GM12891 (cell line): Measurements from ENCODE around the gene KCNMB2.

ENCODE experiments used
- DNase-seq: peaks from one replicate; pipeline ENCODE4 v3.0.0; 2011; ENCODE audit warnings: low spot score; ENCODE audit not compliant: insufficient read length
- FAIRE-seq: peaks from 2 replicates; lab custom pipeline; 2011; peaks lifted over from hg19 to GRCh38; lab: Jason Lieb, UNC
- PAX5 ChIP-seq: IDR thresholded peaks from 2 replicates; pipeline ENCODE4 v1.6.1; 2011; ENCODE audit warnings: low read length, moderate library complexity, mild to moderate bottlenecking; ENCODE audit not compliant: insufficient read depth, severe bottlenecking
- POLR2A ChIP-seq: IDR thresholded peaks from 2 replicates; pipeline ENCODE4 v1.6.1; 2011; ENCODE audit warnings: low read depth, low read length, control low read depth
- POLR2AphosphoS5 ChIP-seq: IDR thresholded peaks from 2 replicates; pipeline ENCODE4 v1.6.1; 2011; ENCODE audit warnings: low read depth, low read length, control low read depth
- POU2F2 ChIP-seq: IDR thresholded peaks from 2 replicates; pipeline ENCODE4 v1.6.1; 2011; ENCODE audit warnings: low read depth, mild to moderate bottlenecking, control low read depth, low read length, moderate library complexity
- SPI1 ChIP-seq: IDR thresholded peaks from 2 replicates; pipeline ENCODE4 v1.6.1; 2011; ENCODE audit warnings: low read depth, low read length, control low read depth
- TAF1 ChIP-seq: IDR thresholded peaks from 2 replicates; pipeline ENCODE4 v1.6.1; 2011; ENCODE audit warnings: low read depth, low read length, control low read depth

The KCNMB2 gene

DNA sequence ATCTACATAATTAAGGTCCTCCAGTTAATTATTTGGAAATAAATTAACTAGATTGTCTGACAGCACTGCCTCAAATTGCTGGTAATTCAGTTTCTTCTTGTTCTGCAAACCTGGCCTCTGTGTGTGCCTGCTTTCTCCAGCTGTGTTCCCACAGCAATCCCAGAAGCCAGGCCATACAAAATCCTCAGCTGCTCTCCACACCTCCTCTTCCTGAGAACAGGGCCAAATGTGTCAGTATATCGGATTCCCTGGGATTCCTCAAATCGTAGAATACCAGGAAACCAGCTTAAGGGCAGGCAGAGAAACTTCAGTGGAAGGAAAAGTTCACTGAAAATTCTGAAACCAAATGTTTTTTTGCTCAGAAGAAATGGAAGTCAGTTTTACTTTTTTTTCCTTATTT lies 273.9 kb downstream of the KCNMB2 start:
- FAIRE-seq: no peak
- TF ChIP-seq SPI1 (no peak), TAF1 (no peak), POU2F2 (no peak), POLR2AphosphoS5 (no peak), PAX5 (no peak), POLR2A (no peak)
- DNase-seq: no peak

DNA sequence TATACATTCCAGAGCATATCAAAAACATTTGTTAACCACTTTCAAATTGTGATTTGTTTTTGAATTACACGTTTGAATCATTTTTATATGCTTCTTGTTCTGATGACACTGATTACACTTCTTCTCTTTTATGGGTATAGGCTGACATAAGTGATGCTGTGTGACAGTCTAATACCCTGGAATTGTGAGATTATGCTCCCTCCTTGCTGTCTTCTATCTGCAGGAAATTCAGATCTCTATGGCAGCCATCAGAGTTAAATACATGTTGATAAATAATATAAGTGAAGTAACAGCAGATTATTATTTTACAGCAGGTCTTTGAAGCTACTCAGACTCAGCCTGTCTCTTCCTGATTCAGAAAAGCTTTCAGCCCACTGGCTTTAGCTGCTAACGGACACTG lies 286.5 kb downstream of the KCNMB2 start:
- no peak for FAIRE-seq
- TF ChIP-seq POLR2A (no peak), PAX5 (no peak), SPI1 (no peak), POU2F2 (no peak), POLR2AphosphoS5 (no peak), TAF1 (no peak)

DNA sequence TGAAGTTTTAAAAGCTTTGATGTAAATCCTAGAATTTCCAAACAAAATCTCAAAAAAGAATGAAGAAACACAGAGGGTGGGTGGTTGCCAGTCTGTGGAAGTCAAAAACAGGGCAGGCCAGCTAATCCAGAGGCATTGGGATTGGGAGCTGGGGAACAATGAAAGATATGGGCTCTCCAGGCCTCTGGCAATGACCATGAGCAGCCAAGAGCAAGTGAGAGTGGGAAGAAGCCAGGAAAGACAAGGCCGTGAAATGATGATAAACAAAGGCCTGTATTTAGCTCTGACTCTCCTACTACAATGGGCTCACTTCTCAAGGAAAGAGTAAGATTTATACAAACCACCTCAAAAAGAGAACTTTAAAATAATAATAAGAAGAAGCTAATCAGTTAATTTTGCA lies 286.9 kb downstream of the KCNMB2 start:
- TF ChIP-seq SPI1: no peak
- TF ChIP-seq PAX5: no peak
- TF ChIP-seq POU2F2: no peak
- no peak for TF ChIP-seq TAF1
- TF ChIP-seq POLR2A: no peak
- TF ChIP-seq POLR2AphosphoS5: no peak
- no peak for DNase-seq
- no peak for FAIRE-seq

More for the DNA sequence above, 286.5 kb downstream of the KCNMB2 start:
- no peak for DNase-seq

GRCh38 chr3:178823591-178824246 lies 287.5 kb downstream of the KCNMB2 start:
- DNase-seq (no peak), FAIRE-seq (no peak)
- TF ChIP-seq TAF1 (no peak), POU2F2 (no peak), SPI1 (no peak), PAX5 (no peak), POLR2AphosphoS5 (no peak)

DNA sequence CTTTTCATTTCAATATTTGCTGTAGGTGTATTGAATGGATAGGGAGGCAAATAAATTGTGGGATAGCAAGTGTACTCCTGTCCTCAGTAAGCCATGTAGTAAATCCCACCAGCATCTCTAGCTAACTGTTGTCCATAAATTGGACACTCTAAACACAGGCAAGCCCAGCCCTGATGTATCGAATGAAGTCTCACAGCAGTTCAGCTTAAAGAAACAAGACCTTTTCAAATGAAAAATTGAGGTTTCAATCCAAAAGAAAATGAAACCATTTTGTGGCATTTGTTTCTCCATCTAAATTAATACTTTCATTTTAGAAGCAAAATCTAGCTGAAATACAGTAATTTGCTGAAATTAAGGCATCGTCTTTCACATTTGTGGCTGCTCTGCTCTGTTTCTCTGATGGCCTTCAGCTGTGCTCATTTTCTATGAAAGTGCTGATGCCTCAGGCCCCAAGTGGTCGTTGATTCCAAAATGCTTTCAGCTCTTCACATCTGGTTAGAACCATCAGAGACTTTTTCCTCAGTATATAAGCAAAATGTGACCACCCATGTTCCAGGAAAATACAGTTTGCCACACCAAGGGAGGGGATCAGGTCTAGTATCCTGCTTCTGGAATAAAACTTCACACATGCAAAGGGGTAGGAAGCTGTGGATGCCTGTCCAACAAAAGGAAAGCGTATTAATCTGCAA lies 290.3 kb downstream of the KCNMB2 start:
- TF ChIP-seq PAX5: no peak
- TF ChIP-seq TAF1: no peak
- TF ChIP-seq POU2F2: no peak
- TF ChIP-seq SPI1: no peak
- no peak for TF ChIP-seq POLR2AphosphoS5
- no peak for TF ChIP-seq POLR2A
- DNase-seq (no peak), FAIRE-seq (no peak)

- FAIRE-seq (no peak), DNase-seq (no peak)
- TF ChIP-seq POLR2A (no peak), SPI1 (no peak), PAX5 (no peak), POLR2AphosphoS5 (no peak), POU2F2 (no peak), TAF1 (no peak)
These were observed 291.1 kb downstream of the KCNMB2 start for GRCh38 chr3:178827285-178827856.

- FAIRE-seq (no peak), DNase-seq (no peak)
- TF ChIP-seq PAX5: no peak
- TF ChIP-seq POLR2A: no peak
These were observed 297.5 kb downstream of the KCNMB2 start for GRCh38 chr3:178833695-178834094.

DNA sequence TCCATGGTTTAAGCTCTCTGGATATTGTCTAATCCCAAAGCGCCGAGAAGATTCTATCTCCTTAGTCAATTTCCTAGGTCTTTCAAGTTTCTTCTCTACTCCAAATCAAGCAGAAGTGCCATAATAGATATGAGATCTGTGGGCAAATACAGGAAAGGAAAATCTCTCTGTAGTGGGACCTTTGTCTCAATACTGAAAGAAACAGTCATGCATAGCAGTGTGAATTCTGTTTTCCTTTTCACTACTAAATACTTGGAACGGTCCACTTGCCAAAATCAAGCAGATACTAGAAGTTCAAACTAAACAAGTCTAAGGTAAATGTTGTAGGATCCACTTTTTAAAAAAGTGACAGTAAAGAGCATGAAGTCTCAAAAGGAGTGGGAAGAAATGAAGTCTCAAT lies 298.8 kb downstream of the KCNMB2 start:
- TF ChIP-seq POU2F2 (no peak), POLR2A (no peak), SPI1 (no peak), PAX5 (no peak), POLR2AphosphoS5 (no peak), TAF1 (no peak)
- FAIRE-seq: no peak
- DNase-seq: no peak

- DNase-seq: no peak
- TF ChIP-seq POU2F2: no peak
- no peak for TF ChIP-seq TAF1
- no peak for TF ChIP-seq POLR2A
- no peak for TF ChIP-seq PAX5
- TF ChIP-seq SPI1: no peak
- no peak for TF ChIP-seq POLR2AphosphoS5
- no peak for FAIRE-seq
These were observed 301.3 kb downstream of the KCNMB2 start for GRCh38 chr3:178837512-178837911.

- TF ChIP-seq POLR2AphosphoS5 (no peak), PAX5 (no peak), TAF1 (no peak), POLR2A (no peak), POU2F2 (no peak), SPI1 (no peak)
- FAIRE-seq (no peak), DNase-seq (no peak)
These were observed 304.4 kb downstream of the KCNMB2 start for GRCh38 chr3:178840586-178840985.

- no peak for FAIRE-seq
- DNase-seq: no peak
- TF ChIP-seq TAF1: no peak
- TF ChIP-seq PAX5: no peak
- no peak for TF ChIP-seq POLR2A
- TF ChIP-seq SPI1: no peak
- no peak for TF ChIP-seq POLR2AphosphoS5
- no peak for TF ChIP-seq POU2F2
These were observed 304.8 kb downstream of the KCNMB2 start for GRCh38 chr3:178841011-178841410.
